Measurements from ENCODE around the gene CPNE4.

GRCh38 chr3:131716007-131716406 is 318.8 kb downstream of the CPNE4 start:
- TF ChIP-seq FOXP2 (optimal IDR thresholded peaks at IDR 0.05; ENCODE audit: control extremely low read depth, extremely low read length, insufficient read depth): no peak
- TF ChIP-seq EZH2 (IDR thresholded peaks at IDR 0.05): no peak
- no peak for TF ChIP-seq POLR2AphosphoS5 (IDR thresholded peaks at IDR 0.05; ENCODE audit: borderline replicate concordance, low read depth, low read length)

Measured in SK-N-MC (cell line).